Stimulated activated CD4-positive, alpha-beta T cell treated with anti-CD3 and anti-CD28 coated beads, Interleukin-1b, Interleukin-23, amount 100 ng/mL, for 1 hour (primary cell): ENCODE results near the gene AZGP1.
"Not testable (repeated sequence)": the region's sequence is repeated elsewhere in the genome, so short reads cannot be mapped to it uniquely, and the experiment has no call there.

Source experiments
- DNase-seq, 2 donors: peaks; one replicate each; pipeline ENCODE4 v3.0.0-alpha.2; 2020; ENCODE audit warnings: low read depth in 2 of 2

AZGP1 gene

DNA sequence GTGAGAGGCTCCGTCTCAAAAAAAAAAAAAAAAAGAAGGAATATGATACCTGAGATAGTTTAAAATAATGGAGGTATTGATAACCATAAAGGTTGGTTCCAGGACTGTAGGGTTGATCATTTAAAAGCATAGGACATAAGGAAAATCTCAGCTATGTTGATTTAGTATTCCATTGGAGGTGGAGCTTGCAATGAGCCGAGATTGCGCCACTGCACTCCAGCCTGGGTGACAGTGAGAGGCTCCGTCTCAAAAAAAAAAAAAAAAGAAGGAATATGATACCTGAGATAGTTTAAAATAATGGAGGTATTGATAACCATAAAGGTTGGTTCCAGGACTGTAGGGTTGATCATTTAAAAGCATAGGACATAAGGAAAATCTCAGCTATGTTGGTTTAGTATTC, 23.2 kb downstream of the AZGP1 start:
- DNase-seq = not testable (repeated sequence)

DNA sequence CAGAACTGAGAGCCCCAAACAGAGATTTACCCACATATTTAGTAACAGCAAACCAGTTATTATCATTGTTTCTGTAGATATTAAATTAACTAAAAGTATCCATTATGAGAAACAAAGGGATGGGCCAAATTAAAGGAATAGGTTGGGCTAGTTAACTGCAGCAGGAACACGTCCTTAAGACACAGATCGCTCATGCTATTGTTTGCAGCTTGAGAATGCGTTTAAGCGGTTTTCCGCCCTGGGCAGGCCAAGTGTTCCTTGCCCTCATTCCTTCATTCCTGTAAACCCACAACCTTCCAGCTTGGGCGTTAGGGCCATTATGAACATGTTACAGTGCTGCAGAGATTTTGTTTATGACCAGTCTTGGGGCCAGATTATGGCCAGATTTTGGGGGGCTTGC, 25.0 kb downstream of the AZGP1 start:
- DNase-seq = not testable (repeated sequence)

- DNase-seq = no peak
Observed at GRCh38 chr7:99949645-99950228, 26.1 kb downstream of the AZGP1 start.

- no peak for DNase-seq
Observed at GRCh38 chr7:99947608-99948007, 28.2 kb downstream of the AZGP1 start.

DNA sequence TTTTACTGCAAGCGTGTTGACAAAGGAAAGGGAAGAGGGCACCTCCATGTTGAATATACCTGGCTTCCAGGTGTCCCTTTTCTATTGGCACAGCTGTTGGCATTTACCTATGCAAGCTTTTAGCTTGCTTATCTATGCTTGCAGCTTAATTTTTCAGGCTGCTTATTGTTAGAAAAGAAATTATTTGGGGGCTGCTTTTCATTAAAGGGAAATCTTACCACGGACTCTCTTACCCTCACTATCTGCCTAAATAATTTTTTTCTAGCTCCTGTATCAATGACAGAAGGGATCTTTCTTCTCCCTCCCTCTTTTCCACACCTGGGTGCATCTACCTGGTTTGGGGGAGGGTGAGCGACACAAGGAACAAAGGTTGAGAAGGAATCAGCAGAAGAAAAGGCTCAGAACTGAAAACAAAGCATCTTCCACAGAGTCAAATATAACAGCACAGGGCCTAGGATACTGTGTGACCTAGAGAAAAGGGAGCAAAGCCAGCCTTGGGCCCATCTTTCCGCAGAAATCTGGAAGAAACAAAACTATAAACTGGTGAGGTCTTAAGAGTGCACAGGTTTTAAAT, 31.2 kb downstream of the AZGP1 start:
- no peak for DNase-seq

DNA sequence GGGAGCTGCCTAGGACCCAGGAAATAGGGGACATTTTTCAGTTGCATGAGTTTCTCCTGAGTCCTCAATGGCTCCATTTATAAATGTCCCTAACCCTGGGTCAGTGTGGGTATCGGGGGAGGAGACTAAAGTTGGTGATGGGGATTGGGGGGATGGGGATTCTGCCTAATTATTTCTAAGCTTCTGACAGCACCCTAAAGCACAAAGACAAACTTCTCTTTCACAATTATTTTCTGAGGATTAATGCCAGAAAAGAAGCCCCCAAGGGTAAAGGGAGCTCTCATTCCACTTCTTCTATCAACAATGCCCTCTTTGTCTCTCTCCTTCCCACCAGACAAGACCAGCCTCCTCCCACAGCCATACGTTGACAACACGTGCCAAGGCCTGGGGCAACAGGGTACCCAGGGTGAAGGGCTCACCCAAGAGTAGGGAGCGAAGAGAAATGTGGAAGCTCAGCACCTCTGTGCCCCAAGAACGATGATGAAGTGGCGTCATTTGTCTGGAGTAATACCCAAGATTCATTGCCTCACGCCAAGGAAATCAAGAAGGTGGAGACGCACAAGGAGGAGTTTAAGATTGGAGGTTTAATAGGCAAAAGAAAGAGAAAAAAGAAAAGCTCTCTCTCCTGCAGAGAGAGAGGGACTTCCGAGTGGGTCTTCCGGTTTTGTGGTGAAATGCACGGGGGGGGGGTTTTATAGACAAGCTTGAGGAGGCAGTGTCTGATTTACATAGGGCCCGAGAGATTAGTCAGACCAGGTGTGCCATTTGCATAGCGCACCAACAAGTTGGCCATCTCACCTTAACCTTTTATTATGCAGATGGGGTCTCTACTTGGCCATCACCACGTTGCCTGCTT, 32.0 kb downstream of the AZGP1 start:
- DNase-seq = no peak

DNA sequence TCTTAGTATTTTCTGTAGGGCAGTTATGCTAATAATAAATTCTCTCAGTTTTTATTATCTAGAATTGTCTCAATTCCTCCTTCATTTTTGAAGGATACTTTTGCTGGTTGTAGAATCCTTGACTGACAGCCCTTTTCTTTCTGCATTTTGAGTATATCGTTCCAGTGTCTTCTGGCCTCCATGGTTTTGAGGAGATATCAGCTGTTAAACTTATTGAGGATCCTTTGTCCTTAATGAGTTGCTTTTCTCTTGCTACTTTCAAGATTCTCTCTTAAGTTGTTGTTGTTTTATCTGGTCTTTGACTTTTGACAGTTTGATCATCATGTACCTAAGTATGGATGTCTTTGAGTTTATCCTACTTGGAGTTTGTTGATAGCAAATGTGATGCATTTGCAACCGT, 37.5 kb downstream of the AZGP1 start:
- no peak for DNase-seq

GRCh38 chr7:99935009-99935408, 40.8 kb downstream of the AZGP1 start:
- DNase-seq = not testable (repeated sequence)

- DNase-seq = no peak
Observed at GRCh38 chr7:99930376-99930775, 45.5 kb downstream of the AZGP1 start.

GRCh38 chr7:99929730-99930053, 46.1 kb downstream of the AZGP1 start:
- no peak for DNase-seq

GRCh38 chr7:99928994-99929729, 46.7 kb downstream of the AZGP1 start, which contains the start of gene GJC3:
Gene GJC3 (minus strand): TSS chr7:99929620. CDS start chr7:99929620, 0 bp downstream.
- no peak for DNase-seq

DNA sequence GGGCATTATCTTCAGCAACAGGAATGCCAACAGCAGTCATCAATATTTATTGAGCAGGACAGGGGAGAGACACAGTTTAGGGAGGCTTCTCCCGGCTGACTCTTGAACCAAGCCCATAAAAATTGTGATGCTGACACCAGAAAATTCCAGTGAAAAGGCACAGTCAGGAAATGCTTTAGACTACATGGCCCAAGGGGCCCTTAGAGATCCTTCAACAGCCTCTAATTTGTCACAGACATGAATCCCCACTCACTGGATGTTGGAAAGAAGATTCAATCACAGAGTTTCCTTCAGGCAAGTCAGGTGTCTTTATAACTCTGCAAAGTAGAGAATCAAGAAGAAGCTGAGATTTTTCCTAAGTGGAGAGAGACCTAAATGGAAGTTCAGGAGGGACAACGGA, 47.6 kb downstream of the AZGP1 start:
- DNase-seq = no peak

GRCh38 chr7:99927536-99927935, 48.3 kb downstream of the AZGP1 start:
- DNase-seq = no peak

GRCh38 chr7:99926321-99926720, 49.5 kb downstream of the AZGP1 start:
- no peak for DNase-seq

DNA sequence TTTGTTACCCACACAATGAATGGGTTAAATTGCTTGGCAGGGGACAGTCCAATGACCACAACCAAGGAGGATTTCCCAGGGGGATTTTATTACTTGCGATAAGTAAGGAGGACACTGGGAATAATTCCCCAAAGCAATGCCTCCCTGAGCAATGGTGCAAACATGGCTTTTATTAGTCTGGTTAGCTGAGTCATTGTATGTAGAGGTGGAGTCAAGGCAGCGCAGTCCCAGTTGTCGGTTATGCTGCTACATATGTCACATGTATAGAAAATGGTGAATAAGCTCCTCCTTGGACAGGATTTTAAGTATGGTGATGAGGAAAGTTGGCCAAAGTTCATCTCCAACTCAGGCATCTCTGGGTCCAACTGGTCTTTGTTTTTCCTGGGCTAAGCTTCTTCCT, 52.6 kb downstream of the AZGP1 start:
- no peak for DNase-seq

DNA sequence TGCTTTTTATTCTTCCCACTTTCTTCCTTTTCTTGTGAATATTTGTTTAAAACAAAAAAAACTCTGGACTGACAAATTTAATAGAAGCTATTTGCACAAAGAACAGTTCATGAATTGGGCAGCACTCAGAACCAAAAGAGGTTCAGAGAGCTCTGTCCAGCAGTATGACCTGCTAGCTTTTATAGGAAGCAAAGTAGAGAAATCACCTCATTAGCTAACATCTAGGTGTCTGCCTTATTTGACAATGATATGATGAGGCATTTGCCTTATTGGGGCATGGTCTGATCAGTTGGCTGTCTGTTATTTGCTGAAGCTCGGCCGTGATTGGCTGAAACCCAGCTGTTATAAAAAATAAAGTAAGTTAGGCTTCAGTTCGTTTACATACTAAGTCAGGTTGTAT, 55.7 kb downstream of the AZGP1 start:
- no peak for DNase-seq

DNA sequence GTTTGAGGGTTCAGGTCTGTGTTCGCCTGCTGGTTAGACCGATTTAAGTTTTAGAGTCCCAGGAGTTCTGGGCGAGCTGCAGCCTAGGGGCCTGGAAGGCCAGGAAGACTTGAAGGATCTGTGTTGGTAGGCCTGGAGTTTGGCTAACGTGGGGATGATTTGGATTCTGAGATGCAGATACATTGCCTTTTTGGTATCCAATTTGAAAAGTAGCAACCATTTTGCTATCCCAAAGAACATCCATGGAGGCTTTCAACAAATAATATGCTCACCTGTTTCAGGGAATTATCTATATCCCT, 56.1 kb downstream of the AZGP1 start:
- DNase-seq = no peak

DNA sequence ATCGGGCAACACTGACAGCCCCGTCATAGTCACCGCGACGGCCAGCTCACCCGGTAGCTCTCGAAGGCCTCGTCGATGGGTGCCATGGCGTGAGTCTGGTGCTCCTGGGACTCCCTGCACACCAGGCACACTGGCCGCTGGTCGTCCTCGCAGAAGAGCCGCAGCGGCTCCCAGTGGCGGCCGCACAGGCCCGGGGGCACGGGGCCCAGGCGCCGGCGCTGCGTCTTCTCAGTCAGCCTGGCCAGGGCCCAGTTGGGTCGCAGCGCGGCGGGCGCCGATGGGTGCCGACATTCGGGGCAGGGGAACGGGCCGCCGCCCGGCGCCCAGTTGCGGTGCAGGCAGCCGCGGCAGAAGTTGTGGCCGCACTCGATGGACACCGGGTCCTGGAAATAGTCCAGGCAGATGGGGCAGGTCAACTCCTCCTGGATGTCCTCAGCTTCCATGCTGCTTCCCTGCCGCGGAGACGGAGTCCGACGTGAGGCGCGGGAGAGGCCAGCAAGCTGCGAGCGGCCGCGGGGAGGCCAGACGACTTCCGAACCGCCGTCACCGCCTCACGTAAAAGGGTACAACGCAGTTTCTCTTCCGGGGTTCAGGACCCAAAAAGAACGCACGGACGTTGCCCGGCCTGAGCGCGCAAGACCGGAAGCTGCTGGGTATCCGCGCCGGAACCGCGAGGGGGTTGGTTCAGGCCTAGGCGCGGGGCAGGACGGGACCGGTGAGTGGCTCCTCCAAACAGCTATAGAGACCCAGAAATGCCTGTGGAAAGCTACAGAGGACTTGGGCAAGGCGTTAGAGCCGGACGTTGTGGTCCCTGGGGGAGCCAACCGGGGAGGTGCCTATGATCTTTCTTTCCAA, 56.6 kb downstream of the AZGP1 start, which contains the start of gene TRIM4:
Gene TRIM4, minus strand, starts transcription at position 572 of the 855 bp plus-strand sequence. Its CDS starts 129 bp downstream, at position 443.
- DNase-seq = peak; percentile 66 to 79
